Gastrocnemius medialis (tissue), 4 donors: ENCODE measurements around the gene PON2.

Experiments
- CTCF ChIP-seq, 5 experiments: fragments of 450-650 bp in 3 of 5; fragments of 200-600 bp in 2 of 5; sonication (generic) in 2 of 5; IDR thresholded peaks in 4 of 5; conservative IDR thresholded peaks in 1 of 5; 1 replicate in 4 of 5; 2 replicates in 1 of 5; pipeline ENCODE4 v1.5.1; 2016 to 2019; ENCODE audit warnings: antibody characterized with exemption in 5 of 5, mild to moderate bottlenecking in 3 of 5, moderate library complexity in 3 of 5
- POLR2A ChIP-seq, 2 donors: fragments of 450-650 bp; IDR thresholded peaks; one replicate each; pipeline ENCODE4 v1.6.1; 2017; ENCODE audit warnings: antibody characterized with exemption in 2 of 2, mild to moderate bottlenecking in 2 of 2, moderate library complexity in 2 of 2

GRCh38 chr7:95397381-95397780, 37.4 kb downstream of the PON2 start:
- no peak for TF ChIP-seq CTCF (IDR thresholded peaks at IDR 0.05 in 4 of 5, conservative IDR thresholded peaks at IDR 0.05 in 1 of 5)
- no peak for TF ChIP-seq POLR2A (IDR thresholded peaks at IDR 0.05)
